Measurements from ENCODE around the gene MUC2. TPM values are rescaled to one million over a fixed set of nuclear protein-coding genes. Genes with fewer than 3 reads are reported as not detected.

The MUC2 gene
- total and polyA plus RNA-seq, 9 of the 15 experiments (the other 6 are each of a cell fraction or from before 2014, with no cell fraction given), result under 0.01 to 0.18 TPM; not detected in 7

- ChIA-PET CTCF (ENCODE audit: low intra/inter-chr PET ratio) (no interaction called here), POLR2A (no interaction called here)
- BruUV-seq (replicated peaks), result no TSS peak
- Histone ChIP-seq H3K36me3 (ENCODE audit: control insufficient read depth, insufficient read depth, low read length) (no peaks in the 10 kb centered on the region), H4K20me1 (replicated peaks; ENCODE audit: control insufficient read depth, insufficient read depth, low read length) (no peaks in the 10 kb centered on the region), H3K4me2 (ENCODE audit: insufficient read depth, low read length) (no peak overlapping the region), H3K9me3 (replicated peaks; ENCODE audit: control insufficient read depth, insufficient read depth, low read depth, low read length) (peaks cover 5% of the 10 kb centered on the region), H3K4me1 (replicated peaks in 1 of 2; ENCODE audit: control insufficient read depth in 2 of 2, insufficient read depth in 2 of 2, low read length in 2 of 2) (peaks cover 0 to 5% of the 10 kb centered on the region in 2 experiments; a peak in 2 of 5 replicates), H2AFZ (ENCODE audit: low read depth, low read length) (no peak overlapping the region), H3K4me3 (no peak overlapping the region), H3K79me2 (ENCODE audit: control insufficient read depth, insufficient read depth, low read length) (no peaks in the 10 kb centered on the region), H3K27me3 (ENCODE audit: control insufficient read depth in 2 of 2, insufficient read depth in 2 of 2, low read length in 2 of 2) (peaks cover 17 to 46% of the 10 kb centered on the region in 2 experiments), H3K27ac (ENCODE audit: extremely low read depth, low read depth, low read length) (no peak overlapping the region), H3K9me1 (ENCODE audit: control insufficient read depth, insufficient read depth, low read length) (no peaks in the 10 kb centered on the region), H3K9ac (ENCODE audit: insufficient read depth in 1 of 2, low read depth in 2 of 2, low read length in 2 of 2) (no peak overlapping the region)
- WGBS (ENCODE audit: insufficient coverage, low coverage, missing lambda C conversion rate), result 12% methylated on average over 9 of the region's 9 CpGs
- TF ChIP-seq CBX3 (IDR thresholded peaks at IDR 0.05; ENCODE audit: borderline replicate concordance in 1 of 2, low read length in 2 of 2), result peak in 1 of 2 experiments; percentile 68; a peak in 1 of 3 replicates
- TF ChIP-seq RUNX1 (IDR thresholded peaks at IDR 0.05; ENCODE audit: low read depth), result no peak
- TF ChIP-seq KDM1A (IDR thresholded peaks at IDR 0.05), result peak in 1 of 2 experiments; percentile 34; a peak in 1 of 4 replicates
- TF ChIP-seq RBM22 (IDR thresholded peaks at IDR 0.05; ENCODE audit: low read depth, low read length, poor library complexity, severe bottlenecking), result no peak
- peak; percentile 84 for TF ChIP-seq BCOR (IDR thresholded peaks at IDR 0.05)
- peak; percentile 52; the same call in 1 of the 2 replicates for TF ChIP-seq TRIM28 (IDR thresholded peaks at IDR 0.05)
- no peak for TF ChIP-seq NFIC (IDR thresholded peaks at IDR 0.05)
- no peak for TF ChIP-seq HLTF (IDR thresholded peaks at IDR 0.05)
- no peak for TF ChIP-seq BCLAF1 (IDR thresholded peaks at IDR 0.05; ENCODE audit: borderline replicate concordance in 1 of 2, control insufficient read depth in 1 of 2, low read depth in 2 of 2, low read length in 1 of 2)
- intact Hi-C loops (cut with micrococcal nuclease), result no loop called here
- in situ Hi-C loops (cut with MboI), result no loop called here
- no peak for FAIRE-seq
- DNase-seq (ENCODE audit: extremely low read depth in 1 of 4, low spot score in 3 of 4), result no peak
- ATAC-seq, result no peak
Observed at GRCh38 chr11:1062075-1062820, 12.4 kb upstream of the MUC2 start.
